PFSK-1 (cell line): ENCODE results near the gene IER3.

ENCODE experiments used
- POLR2AphosphoS5 ChIP-seq: IDR thresholded peaks from 2 replicates; pipeline ENCODE4 v1.6.1; 2012; ENCODE audit warnings: low read depth, mild to moderate bottlenecking, control low read depth, low read length, moderate library complexity
- TAF1 ChIP-seq: IDR thresholded peaks from 2 replicates; pipeline ENCODE4 v1.6.1; 2012; ENCODE audit warnings: low read length, control low read depth, borderline replicate concordance; ENCODE audit not compliant: insufficient read depth
- TF ChIP-seq, protein P1 (sequence below), 2 experiments: IDR thresholded peaks; 2 replicates each; pipeline versions ENCODE4 v1.6.1 to v1.8.0; 2011 to 2012; ENCODE audit warnings: low read depth in 2 of 2, low read length in 2 of 2, control low read depth in 1 of 2, inconsistent platforms in 1 of 2, mild to moderate bottlenecking in 1 of 2, moderate library complexity in 1 of 2; ENCODE audit not compliant: insufficient read depth in 1 of 2

DNA sequence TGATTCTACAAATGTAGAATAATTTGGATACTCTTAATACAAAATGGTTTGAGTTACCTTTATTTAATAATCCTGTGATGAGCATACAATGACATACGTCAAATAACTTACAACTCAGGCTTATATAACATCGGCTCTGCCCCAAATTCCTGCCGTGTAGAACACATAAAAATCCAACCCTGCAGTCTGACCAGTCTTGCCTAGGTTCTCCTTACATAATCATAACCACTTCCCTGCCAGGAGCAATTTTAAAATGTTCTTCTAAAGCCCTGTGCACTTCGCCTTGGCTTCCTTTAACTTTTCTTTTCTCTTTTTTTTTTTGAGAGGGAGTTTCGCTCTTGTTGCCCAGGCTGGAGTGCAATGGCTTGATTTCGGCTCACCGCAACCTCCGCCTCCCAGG is 16.2 kb upstream of the IER3 start:
- TF ChIP-seq TAF1 (no peak), POLR2AphosphoS5 (no peak)
- TF ChIP-seq, protein P1, sequence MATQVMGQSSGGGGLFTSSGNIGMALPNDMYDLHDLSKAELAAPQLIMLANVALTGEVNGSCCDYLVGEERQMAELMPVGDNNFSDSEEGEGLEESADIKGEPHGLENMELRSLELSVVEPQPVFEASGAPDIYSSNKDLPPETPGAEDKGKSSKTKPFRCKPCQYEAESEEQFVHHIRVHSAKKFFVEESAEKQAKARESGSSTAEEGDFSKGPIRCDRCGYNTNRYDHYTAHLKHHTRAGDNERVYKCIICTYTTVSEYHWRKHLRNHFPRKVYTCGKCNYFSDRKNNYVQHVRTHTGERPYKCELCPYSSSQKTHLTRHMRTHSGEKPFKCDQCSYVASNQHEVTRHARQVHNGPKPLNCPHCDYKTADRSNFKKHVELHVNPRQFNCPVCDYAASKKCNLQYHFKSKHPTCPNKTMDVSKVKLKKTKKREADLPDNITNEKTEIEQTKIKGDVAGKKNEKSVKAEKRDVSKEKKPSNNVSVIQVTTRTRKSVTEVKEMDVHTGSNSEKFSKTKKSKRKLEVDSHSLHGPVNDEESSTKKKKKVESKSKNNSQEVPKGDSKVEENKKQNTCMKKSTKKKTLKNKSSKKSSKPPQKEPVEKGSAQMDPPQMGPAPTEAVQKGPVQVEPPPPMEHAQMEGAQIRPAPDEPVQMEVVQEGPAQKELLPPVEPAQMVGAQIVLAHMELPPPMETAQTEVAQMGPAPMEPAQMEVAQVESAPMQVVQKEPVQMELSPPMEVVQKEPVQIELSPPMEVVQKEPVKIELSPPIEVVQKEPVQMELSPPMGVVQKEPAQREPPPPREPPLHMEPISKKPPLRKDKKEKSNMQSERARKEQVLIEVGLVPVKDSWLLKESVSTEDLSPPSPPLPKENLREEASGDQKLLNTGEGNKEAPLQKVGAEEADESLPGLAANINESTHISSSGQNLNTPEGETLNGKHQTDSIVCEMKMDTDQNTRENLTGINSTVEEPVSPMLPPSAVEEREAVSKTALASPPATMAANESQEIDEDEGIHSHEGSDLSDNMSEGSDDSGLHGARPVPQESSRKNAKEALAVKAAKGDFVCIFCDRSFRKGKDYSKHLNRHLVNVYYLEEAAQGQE (IDR thresholded peaks at IDR 0.05; ENCODE audit: insufficient read depth in 1 of 2, low read depth in 2 of 2, low read length in 2 of 2): no peak
